Measurements from ENCODE around the gene CNTNAP2.

DNA sequence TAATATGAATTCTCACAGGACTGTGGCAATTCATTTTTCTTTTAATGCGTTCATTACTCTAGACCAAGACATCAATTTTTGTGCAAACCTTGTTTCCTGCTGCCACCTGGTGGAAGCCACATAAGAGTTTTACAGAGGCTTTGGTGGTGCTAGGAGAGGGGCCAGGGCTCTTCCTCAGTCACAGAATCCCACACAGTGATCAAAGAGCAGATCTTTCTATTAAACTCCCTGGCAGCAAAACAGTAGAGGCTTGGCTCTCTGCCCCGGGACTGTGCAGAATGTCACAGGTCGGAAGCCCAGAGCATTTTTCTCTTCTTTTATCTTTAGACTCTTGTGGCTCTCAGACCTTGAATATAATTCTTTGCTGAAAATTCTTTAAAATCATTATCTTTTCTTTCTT lies 1967.5 kb downstream of the CNTNAP2 start:
- TF ChIP-seq, protein P1, sequence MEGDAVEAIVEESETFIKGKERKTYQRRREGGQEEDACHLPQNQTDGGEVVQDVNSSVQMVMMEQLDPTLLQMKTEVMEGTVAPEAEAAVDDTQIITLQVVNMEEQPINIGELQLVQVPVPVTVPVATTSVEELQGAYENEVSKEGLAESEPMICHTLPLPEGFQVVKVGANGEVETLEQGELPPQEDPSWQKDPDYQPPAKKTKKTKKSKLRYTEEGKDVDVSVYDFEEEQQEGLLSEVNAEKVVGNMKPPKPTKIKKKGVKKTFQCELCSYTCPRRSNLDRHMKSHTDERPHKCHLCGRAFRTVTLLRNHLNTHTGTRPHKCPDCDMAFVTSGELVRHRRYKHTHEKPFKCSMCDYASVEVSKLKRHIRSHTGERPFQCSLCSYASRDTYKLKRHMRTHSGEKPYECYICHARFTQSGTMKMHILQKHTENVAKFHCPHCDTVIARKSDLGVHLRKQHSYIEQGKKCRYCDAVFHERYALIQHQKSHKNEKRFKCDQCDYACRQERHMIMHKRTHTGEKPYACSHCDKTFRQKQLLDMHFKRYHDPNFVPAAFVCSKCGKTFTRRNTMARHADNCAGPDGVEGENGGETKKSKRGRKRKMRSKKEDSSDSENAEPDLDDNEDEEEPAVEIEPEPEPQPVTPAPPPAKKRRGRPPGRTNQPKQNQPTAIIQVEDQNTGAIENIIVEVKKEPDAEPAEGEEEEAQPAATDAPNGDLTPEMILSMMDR (IDR thresholded peaks at IDR 0.05): no peak
- no peak for TF ChIP-seq POLR2A (IDR thresholded peaks at IDR 0.05)

Measured in lower leg skin (tissue), 3 donors.